Duodenal mucosa (tissue), 2 donors: Measurements from ENCODE around the gene DLGAP4.

Experiments
- H3K27ac ChIP-seq: one replicate; pipeline ENCODE4 v1.7.0; 2013; ENCODE audit warnings: low read depth, low read length
- H3K27me3 ChIP-seq, 2 donors: one replicate each; pipeline ENCODE4 v1.7.0; 2013; ENCODE audit warnings: low read length in 2 of 2, control low read depth in 1 of 2; ENCODE audit not compliant: insufficient read depth in 2 of 2, control insufficient read depth in 1 of 2
- H3K36me3 ChIP-seq, 2 donors: one replicate each; pipeline ENCODE4 v1.7.0; 2013; ENCODE audit warnings: low read length in 2 of 2, control low read depth in 1 of 2; ENCODE audit not compliant: insufficient read depth in 2 of 2, control insufficient read depth in 1 of 2
- H3K4me1 ChIP-seq, 2 donors: one replicate each; pipeline ENCODE4 v1.7.0; 2013; ENCODE audit warnings: low read length in 2 of 2, control low read depth in 1 of 2; ENCODE audit not compliant: insufficient read depth in 2 of 2, control insufficient read depth in 1 of 2
- H3K4me3 ChIP-seq, 2 donors: one replicate each; pipeline ENCODE4 v1.7.0; 2013; ENCODE audit warnings: low read length in 2 of 2, low read depth in 1 of 2
- H3K9ac ChIP-seq, 2 donors: one replicate each; pipeline ENCODE4 v1.7.0; 2013; ENCODE audit warnings: low read length in 2 of 2, low read depth in 1 of 2
- H3K9me3 ChIP-seq, 2 donors: one replicate each; pipeline ENCODE4 v1.7.0; 2013; ENCODE audit warnings: low read length in 2 of 2, control low read depth in 1 of 2; ENCODE audit not compliant: control insufficient read depth in 1 of 2

The DLGAP4 gene

GRCh38 chr20:36333841-36334240 is 27.7 kb downstream of the DLGAP4 start:
- Histone ChIP-seq H3K27me3 (peaks cover 0 to 10% of the 10 kb centered on the region in 2 donors), H3K9ac (no peak overlapping the region), H3K9me3 (no peaks in the 10 kb centered on the region), H3K4me1 (no peaks in the 10 kb centered on the region), H3K4me3 (no peak overlapping the region), H3K27ac (no peak overlapping the region), H3K36me3 (no peaks in the 10 kb centered on the region)

GRCh38 chr20:36334281-36335205 is 28.4 kb downstream of the DLGAP4 start:
- no peaks in the 10 kb centered on the region for H3K4me1 ChIP-seq

GRCh38 chr20:36335206-36335870 is 29.2 kb downstream of the DLGAP4 start:
- H3K27ac ChIP-seq, result no peak overlapping the region
- H3K4me1 ChIP-seq, result no peaks in the 10 kb centered on the region
- no peak overlapping the region for H3K4me3 ChIP-seq
- H3K27me3 ChIP-seq, result peaks cover 0 to 10% of the 10 kb centered on the region in 2 donors
- H3K36me3 ChIP-seq, result no peaks in the 10 kb centered on the region
- H3K9ac ChIP-seq, result no peak overlapping the region
- no peaks in the 10 kb centered on the region for H3K9me3 ChIP-seq

More at GRCh38 chr20:36334281-36335205, 28.4 kb downstream of the DLGAP4 start:
- Histone ChIP-seq H3K27ac (no peak overlapping the region), H3K27me3 (peaks cover 0 to 10% of the 10 kb centered on the region in 2 donors), H3K4me3 (no peak overlapping the region), H3K9me3 (no peaks in the 10 kb centered on the region), H3K9ac (no peak overlapping the region), H3K36me3 (no peaks in the 10 kb centered on the region)

DNA sequence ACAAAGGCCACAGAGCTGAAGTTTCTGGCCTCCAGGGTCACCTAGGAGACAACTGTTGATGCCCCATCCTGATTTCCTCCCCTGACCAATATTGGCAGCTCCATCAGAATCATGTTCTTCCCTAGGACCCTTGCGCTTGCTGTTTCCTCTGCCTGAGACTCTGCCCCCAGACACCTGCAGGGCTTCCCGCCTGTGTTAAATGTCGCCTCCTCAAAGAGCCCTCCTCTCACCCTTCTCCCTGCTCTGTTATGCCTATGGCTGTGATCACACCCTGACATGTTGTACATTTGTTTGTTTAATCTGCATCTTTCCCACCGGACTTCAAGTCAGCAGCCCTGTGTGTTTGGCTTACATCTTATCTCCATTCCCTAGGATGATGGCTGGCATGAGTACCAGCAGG is 30.1 kb downstream of the DLGAP4 start:
- no peaks in the 10 kb centered on the region for H3K4me1 ChIP-seq
- no peak overlapping the region for H3K9ac ChIP-seq
- H3K27ac ChIP-seq, result no peak overlapping the region
- no peak overlapping the region for H3K4me3 ChIP-seq
- no peaks in the 10 kb centered on the region for H3K9me3 ChIP-seq
- no peaks in the 10 kb centered on the region for H3K36me3 ChIP-seq
- H3K27me3 ChIP-seq, result peaks cover 0 to 10% of the 10 kb centered on the region in 2 donors

- Histone ChIP-seq H3K36me3 (no peaks in the 10 kb centered on the region), H3K4me3 (no peak overlapping the region), H3K4me1 (no peaks in the 10 kb centered on the region), H3K27ac (no peak overlapping the region), H3K27me3 (peaks cover 0 to 10% of the 10 kb centered on the region in 2 donors), H3K9ac (no peak overlapping the region), H3K9me3 (no peaks in the 10 kb centered on the region)
These were observed 31.0 kb downstream of the DLGAP4 start for GRCh38 chr20:36336954-36337704.

GRCh38 chr20:36337886-36338285 is 31.7 kb downstream of the DLGAP4 start:
- Histone ChIP-seq H3K9me3 (no peaks in the 10 kb centered on the region), H3K4me3 (no peak overlapping the region), H3K4me1 (no peaks in the 10 kb centered on the region), H3K27ac (no peak overlapping the region), H3K27me3 (peaks cover 0 to 10% of the 10 kb centered on the region in 2 donors), H3K36me3 (no peaks in the 10 kb centered on the region), H3K9ac (no peak overlapping the region)

- H3K9ac ChIP-seq, result no peak overlapping the region
- no peak overlapping the region for H3K4me3 ChIP-seq
- no peaks in the 10 kb centered on the region for H3K4me1 ChIP-seq
- no peaks in the 10 kb centered on the region for H3K27me3 ChIP-seq
- no peak overlapping the region for H3K27ac ChIP-seq
- no peaks in the 10 kb centered on the region for H3K9me3 ChIP-seq
- no peaks in the 10 kb centered on the region for H3K36me3 ChIP-seq
These were observed 33.8 kb downstream of the DLGAP4 start for GRCh38 chr20:36339646-36340592.

DNA sequence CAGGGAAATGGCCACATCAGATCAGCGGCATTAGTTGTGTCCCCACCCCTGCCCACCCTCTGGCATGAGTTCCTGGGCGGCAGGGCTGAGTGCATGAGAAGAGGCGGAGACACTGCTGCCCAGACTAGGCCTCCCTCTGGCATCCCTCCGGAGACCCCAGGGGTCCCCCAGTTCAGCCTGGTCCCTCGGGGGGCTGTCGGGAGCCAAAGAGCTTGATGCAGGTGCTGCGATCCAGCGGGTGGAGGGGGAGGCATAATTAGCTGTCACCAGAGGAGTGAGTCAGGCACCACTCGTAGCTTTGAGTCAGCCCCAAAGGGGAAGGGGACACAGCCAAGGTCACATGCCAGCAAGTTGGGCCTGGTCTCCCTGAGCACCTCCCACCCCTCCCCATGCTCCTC is 34.5 kb downstream of the DLGAP4 start:
- H3K27ac ChIP-seq, result no peak overlapping the region
- no peak overlapping the region for H3K9ac ChIP-seq
- H3K36me3 ChIP-seq, result no peaks in the 10 kb centered on the region
- H3K4me1 ChIP-seq, result no peaks in the 10 kb centered on the region
- no peaks in the 10 kb centered on the region for H3K9me3 ChIP-seq
- no peak overlapping the region for H3K4me3 ChIP-seq
- H3K27me3 ChIP-seq, result no peaks in the 10 kb centered on the region

GRCh38 chr20:36341331-36342020 is 35.3 kb downstream of the DLGAP4 start:
- Histone ChIP-seq H3K27me3 (no peaks in the 10 kb centered on the region), H3K9me3 (no peaks in the 10 kb centered on the region), H3K36me3 (no peaks in the 10 kb centered on the region), H3K27ac (no peak overlapping the region), H3K4me1 (no peaks in the 10 kb centered on the region), H3K9ac (no peak overlapping the region), H3K4me3 (no peak overlapping the region)
